ENCODE measurements around the gene ZNF417. TPM values are rescaled to one million over a fixed set of nuclear protein-coding genes. Genes with fewer than 3 reads are reported as not detected.

Gene ZNF417
- total and polyA plus RNA-seq, 2 donors (not counting 3 experiments of a cell fraction or from before 2014, with no cell fraction given): 3.1 to 17.8 TPM

GRCh38 chr19:57888560-57889231 is 27.7 kb downstream of the ZNF417 start, which contains the start of gene ZNF814:
Gene ZNF814, minus strand, starts transcription at chr19:57889037. Its CDS starts 235 bp downstream, at chr19:57888802.
- intact Hi-C loops (cut with micrococcal nuclease): no loop called here
- BruUV-seq (replicated peaks): TSS peak; percentile 51
- Histone ChIP-seq H3K9me3 (replicated peaks; ENCODE audit: control insufficient read depth, insufficient read depth, low read length) (no peaks in the 10 kb centered on the region), H3K27me3 (ENCODE audit: control insufficient read depth in 2 of 2, insufficient read depth in 2 of 2, low read length in 2 of 2) (no peaks in the 10 kb centered on the region), H3K9me1 (replicated peaks; ENCODE audit: control insufficient read depth, extremely low read depth, insufficient read depth, low read length) (no peaks in the 10 kb centered on the region), H2AFZ (ENCODE audit: low read depth, low read length) (peak within 1 kb of the TSS; percentile 70), H3K4me1 (ENCODE audit: control insufficient read depth, extremely low read depth, insufficient read depth, low read length) (peaks cover 6% of the 10 kb centered on the region), H3K4me3 (replicated peaks in 1 of 3; ENCODE audit: insufficient read depth in 1 of 3, low read depth in 1 of 3, low read length in 3 of 3) (peak within 1 kb of the TSS in 2 of 3 experiments; percentile 52 to 62), H3K27ac (ENCODE audit: insufficient read depth, low read depth, low read length) (no peak within 1 kb of the TSS), H3K36me3 (ENCODE audit: control insufficient read depth in 2 of 2, extremely low read depth in 1 of 2, insufficient read depth in 2 of 2, low read length in 2 of 2) (no peaks in the 10 kb centered on the region), H3K79me2 (ENCODE audit: control insufficient read depth, insufficient read depth, low read length) (no peaks in the 10 kb centered on the region), H4K20me1 (replicated peaks; ENCODE audit: control insufficient read depth, extremely low read depth, insufficient read depth, low read length) (no peaks in the 10 kb centered on the region), H3K4me2 (ENCODE audit: insufficient read depth, low read length) (peak within 1 kb of the TSS; percentile 85), H3K9ac (replicated peaks; ENCODE audit: extremely low read depth, insufficient read depth, low read length) (peak within 1 kb of the TSS; percentile 8)
- FAIRE-seq (no peak), DNase-seq (ENCODE audit: low read depth, low spot score) (peak; percentile 37)
- TF ChIP-seq FOS (IDR thresholded peaks at IDR 0.05; ENCODE audit: borderline replicate concordance, insufficient read depth, low read length) (no peak), GATA2 (IDR thresholded peaks at IDR 0.05; ENCODE audit: insufficient read depth, insufficient read length, low read depth, low read length) (no peak)
- dilution Hi-C loops (cut with MboI; ENCODE audit: extremely low pct_ligation_motif_present, low sequenced_read_pairs): no loop called here
- POLR2A ChIA-PET: no interaction called here
- CTCF ChIA-PET: no interaction called here

- ChIA-PET CTCF (no interaction called here), POLR2A (no interaction called here)
- Histone ChIP-seq H3K27ac (ENCODE audit: insufficient read depth, low read depth, low read length) (no peak overlapping the region), H3K36me3 (ENCODE audit: control insufficient read depth in 2 of 2, extremely low read depth in 1 of 2, insufficient read depth in 2 of 2, low read length in 2 of 2) (no peaks in the 10 kb centered on the region), H3K79me2 (ENCODE audit: control insufficient read depth, insufficient read depth, low read length) (no peaks in the 10 kb centered on the region), H3K9me3 (replicated peaks; ENCODE audit: control insufficient read depth, insufficient read depth, low read length) (no peaks in the 10 kb centered on the region), H3K9ac (replicated peaks; ENCODE audit: extremely low read depth, insufficient read depth, low read length) (peak overlapping the region; percentile 8), H2AFZ (ENCODE audit: low read depth, low read length) (peak overlapping the region; percentile 70), H3K4me2 (ENCODE audit: insufficient read depth, low read length) (peak overlapping the region; percentile 85), H4K20me1 (replicated peaks; ENCODE audit: control insufficient read depth, extremely low read depth, insufficient read depth, low read length) (no peaks in the 10 kb centered on the region), H3K4me1 (ENCODE audit: control insufficient read depth, extremely low read depth, insufficient read depth, low read length) (peaks cover 6% of the 10 kb centered on the region), H3K4me3 (replicated peaks in 1 of 3; ENCODE audit: insufficient read depth in 1 of 3, low read depth in 1 of 3, low read length in 3 of 3) (peak overlapping the region in 2 of 3 experiments; percentile 52 to 62), H3K27me3 (ENCODE audit: control insufficient read depth in 2 of 2, insufficient read depth in 2 of 2, low read length in 2 of 2) (no peaks in the 10 kb centered on the region), H3K9me1 (replicated peaks; ENCODE audit: control insufficient read depth, extremely low read depth, insufficient read depth, low read length) (no peaks in the 10 kb centered on the region)
- no peak for FAIRE-seq
- dilution Hi-C loops (cut with MboI; ENCODE audit: extremely low pct_ligation_motif_present, low sequenced_read_pairs) (no loop called here), intact Hi-C loops (cut with micrococcal nuclease) (no loop called here)
- DNase-seq (ENCODE audit: low read depth, low spot score): no peak
- TF ChIP-seq POLR2AphosphoS5 (IDR thresholded peaks at IDR 0.05; ENCODE audit: insufficient read depth, low read depth, low read length) (no peak), EZH2 (IDR thresholded peaks at IDR 0.05; ENCODE audit: borderline replicate concordance, low read depth, low read length, severe bottlenecking) (no peak)
- no TSS peak for BruUV-seq (replicated peaks)
Measured at GRCh38 chr19:57888107-57888559, 28.3 kb downstream of the ZNF417 start.

Measured in endothelial cell of umbilical vein (primary cell).